NCI-H2227 (cell line): ENCODE data around the gene PMEPA1.

Experiments
- DNase-seq: peaks from one replicate; lab custom pipeline; 2025; ENCODE audit not compliant: unreplicated experiment; lab: John Stamatoyannopoulos, UW

The PMEPA1 gene, protein sequence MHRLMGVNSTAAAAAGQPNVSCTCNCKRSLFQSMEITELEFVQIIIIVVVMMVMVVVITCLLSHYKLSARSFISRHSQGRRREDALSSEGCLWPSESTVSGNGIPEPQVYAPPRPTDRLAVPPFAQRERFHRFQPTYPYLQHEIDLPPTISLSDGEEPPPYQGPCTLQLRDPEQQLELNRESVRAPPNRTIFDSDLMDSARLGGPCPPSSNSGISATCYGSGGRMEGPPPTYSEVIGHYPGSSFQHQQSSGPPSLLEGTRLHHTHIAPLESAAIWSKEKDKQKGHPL

DNA sequence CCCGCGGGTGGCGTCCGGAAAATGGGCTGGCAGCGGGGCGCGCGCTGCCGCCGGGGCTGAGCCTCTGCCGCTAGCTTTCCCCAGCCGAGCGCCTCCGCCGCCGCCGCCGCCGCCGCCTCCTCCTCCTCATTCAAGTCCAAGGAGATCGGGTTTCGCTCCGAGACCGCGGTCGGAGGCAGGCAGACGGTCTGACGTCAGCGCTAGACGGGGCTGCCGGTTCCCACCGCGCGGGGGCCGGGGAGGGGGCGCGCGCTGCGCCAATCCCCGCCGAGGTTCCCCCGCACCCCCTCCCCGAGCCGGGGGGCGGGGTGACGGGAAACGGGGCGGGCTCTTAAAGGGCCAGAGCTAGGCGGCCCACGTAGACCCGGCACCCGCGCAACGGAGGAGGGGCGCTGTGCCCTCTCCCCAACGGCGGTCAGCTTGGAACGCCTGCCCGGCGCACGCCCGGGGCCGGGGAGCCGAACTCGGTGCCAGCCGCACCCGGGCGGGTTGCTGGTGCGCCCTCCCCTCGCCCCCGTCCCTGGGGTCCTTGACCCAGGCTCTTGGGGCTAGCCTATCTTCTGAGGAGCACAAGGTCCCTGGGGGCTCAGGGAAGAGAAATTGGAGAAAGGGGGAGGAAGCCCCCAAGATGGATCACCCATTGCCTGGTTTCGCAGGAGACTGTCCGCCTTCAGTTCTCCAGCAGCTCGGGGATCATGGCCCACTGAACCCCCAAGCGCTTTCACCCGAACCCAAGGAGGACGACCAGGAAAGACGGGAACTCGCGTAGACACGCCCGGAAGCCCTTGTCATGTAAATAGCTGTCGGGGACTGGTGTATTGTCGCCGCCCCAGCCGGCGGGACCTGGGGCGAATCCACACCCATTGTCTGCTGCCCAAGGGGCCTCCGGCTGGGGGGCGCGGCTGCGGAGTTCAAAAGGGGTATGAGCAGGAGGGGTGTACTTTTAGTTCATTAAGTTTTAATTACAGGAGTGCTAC is at the start of gene PMEPA1:
Gene PMEPA1, minus strand, starts transcription at position 193 of the 977 bp plus-strand sequence. CDS start 433 bp downstream, outside the sequence.
- DNase-seq = peak; percentile 90

DNA sequence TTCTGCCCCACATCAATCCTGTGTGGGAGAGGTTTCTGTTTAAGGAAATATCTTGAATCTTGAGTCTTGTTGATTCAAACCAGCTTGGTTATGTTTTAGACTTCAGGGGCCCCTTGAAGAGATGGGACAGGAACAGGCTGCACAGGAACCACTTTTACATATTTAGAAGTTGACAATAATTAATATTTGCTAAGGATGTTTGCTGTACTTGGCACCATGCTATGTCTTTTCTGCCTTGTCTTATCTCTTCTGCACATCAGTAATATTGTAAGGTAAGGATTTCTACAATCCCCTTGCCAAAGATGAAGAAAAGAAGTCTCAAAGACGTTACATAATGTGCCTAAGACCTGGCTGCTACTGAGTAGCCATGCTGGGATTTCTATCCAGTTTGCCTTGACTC is 48.0 kb upstream of the PMEPA1 start:
- DNase-seq = no peak

DNA sequence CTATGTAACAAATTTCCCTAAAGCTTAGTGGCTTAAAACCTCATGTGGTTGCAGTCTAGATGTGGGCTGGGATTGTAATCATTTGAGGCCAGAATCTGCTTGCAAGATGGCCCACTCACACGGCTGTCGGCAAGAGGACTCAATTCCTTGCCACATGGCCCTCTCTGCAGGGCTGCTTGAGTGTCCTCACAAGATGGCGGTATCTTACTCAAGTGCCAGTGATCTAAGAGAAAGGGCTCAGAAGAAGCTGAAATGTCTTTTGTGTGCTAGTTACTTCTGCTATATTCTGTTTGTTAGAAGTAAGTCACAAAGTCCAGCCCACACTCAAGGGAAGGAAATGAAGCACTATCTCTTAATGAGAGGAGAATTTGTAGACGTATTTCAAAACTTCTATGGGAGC is 47.1 kb upstream of the PMEPA1 start:
- DNase-seq = no peak

DNA sequence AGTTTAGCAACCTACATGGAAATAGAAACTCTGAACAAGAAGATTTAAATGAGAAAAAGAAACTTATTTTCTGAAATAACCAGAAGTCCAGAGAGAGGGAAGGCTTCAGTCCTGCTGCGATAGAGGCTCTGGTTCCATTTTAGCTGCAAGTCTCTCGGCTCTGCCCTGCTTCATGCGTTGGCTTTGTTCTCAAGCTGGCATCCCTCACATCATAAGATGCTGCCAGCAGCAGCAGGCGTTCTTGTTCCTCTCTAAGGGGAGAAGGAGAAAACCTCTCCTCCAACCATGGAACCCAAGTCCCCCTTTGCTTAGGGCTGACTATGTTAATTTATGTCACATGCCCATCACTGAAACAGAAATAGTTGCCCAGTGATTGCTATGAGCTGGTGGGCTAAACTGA is 46.4 kb upstream of the PMEPA1 start:
- no peak for DNase-seq

DNA sequence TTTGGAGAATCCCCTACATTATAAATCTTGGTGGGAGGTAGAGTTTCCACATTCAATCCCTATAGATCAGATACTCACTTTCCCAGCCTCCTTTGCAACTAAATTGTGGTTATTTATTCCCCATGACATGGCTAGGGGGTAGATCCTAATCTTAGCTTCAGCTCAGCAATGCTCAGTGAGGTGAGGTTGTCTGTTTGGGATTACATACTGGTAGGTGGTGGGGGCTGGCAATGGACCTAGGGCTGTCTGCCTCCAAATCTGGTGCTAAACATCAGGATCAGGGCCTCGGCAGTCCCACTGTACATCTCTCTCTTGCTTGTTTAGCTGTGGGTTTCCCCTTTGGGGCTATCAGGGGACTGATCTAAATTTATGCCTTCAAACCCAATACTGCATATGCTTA is 45.8 kb upstream of the PMEPA1 start:
- no peak for DNase-seq

DNA sequence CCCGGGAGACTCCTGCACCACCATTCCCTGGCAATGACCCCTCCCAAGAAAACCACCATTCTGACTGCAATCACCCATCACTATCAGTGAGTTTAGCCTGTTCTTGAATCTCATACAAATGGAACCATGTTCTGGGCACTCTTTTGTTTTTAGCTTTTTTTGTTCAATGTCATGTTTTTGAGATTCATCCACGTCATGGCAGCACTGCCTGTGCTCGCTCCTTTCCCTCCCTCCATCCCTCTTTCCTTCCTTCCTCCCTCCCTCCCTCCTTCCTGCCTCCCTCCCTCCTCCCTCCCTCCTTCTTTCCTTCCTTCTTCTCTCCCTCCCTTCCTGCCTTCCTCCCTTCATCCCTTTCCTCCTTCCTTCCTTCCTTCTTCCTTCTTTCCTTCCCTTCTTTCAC is 44.4 kb upstream of the PMEPA1 start:
- DNase-seq = no peak

DNA sequence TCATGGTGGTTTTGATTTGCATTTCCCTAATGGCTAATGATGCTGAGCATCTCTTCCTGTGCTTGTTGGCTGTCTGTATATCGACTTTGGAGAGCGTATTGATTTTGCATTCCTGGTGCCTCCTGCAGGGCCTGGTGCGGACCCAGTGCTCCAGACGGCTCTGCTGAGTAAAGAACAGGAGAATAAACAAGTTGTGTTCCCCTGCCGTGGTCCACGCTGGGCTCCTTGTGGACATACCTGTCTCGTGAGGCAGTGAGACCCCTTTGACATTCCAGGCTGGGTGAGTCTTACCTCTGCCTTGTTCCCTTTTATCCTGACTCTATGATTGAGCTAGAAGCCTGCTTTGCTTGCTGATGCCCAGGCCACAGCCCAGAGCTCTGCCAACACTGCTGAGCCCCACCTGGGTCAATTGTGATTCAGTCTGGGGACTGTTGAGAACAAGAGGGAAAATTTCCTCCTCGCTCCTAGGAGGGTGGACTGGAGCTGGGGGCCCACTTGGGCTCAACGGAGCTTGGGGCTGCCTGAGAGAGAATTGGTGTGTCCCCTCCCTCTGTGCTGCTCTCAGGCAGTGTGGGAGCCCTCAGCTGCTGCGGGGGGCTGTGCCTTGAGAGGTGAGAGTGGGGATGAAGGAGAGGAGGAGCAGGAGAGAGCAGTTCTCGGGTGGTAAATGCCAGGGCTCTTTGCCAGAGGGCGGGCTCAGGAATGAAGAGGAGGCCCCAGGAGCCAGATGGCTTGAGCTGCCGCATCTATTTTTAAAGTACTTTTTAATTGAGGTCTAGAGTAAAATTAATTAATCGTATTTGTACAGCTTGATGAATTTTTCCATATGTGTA is 43.7 kb upstream of the PMEPA1 start:
- DNase-seq = no peak

DNA sequence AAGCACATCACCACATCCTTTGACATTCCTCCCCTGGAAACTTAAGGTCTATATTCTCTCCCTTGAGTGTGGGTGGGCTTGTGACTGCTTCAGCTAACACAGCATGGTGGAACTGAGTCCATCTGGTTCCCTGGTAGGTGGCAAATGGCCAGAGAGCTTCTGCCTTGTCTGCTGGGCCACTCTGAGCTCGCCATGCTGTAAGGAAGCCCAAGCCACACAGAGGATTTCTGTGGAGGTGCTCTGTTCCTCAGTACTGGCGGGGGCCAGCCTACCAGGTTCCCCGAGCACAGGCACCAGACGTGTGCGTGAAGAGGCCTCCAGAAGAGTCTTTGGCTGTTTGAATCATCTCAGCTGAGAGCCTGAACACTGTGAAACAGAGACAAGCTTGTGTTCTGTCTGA is 41.6 kb upstream of the PMEPA1 start:
- no peak for DNase-seq

DNA sequence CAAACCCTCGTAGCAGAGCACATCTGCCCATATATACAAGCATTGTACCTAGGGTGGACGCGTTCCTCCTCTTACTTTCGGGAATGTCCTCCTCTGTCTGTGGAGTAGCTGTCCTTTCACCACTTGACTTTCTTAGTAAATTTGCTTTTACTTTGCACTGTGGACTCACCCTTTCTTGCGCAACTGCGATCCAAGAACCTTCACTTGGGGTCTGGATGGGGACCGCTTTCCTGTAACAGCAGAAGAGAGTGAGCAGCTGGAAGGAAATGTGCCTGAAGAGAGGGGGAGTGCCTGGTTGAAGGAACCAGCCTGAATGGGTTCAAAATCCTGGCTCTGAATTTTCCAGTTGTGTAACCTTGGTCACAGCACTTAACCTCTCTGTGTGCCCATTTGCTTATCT is 40.1 kb upstream of the PMEPA1 start:
- no peak for DNase-seq

DNA sequence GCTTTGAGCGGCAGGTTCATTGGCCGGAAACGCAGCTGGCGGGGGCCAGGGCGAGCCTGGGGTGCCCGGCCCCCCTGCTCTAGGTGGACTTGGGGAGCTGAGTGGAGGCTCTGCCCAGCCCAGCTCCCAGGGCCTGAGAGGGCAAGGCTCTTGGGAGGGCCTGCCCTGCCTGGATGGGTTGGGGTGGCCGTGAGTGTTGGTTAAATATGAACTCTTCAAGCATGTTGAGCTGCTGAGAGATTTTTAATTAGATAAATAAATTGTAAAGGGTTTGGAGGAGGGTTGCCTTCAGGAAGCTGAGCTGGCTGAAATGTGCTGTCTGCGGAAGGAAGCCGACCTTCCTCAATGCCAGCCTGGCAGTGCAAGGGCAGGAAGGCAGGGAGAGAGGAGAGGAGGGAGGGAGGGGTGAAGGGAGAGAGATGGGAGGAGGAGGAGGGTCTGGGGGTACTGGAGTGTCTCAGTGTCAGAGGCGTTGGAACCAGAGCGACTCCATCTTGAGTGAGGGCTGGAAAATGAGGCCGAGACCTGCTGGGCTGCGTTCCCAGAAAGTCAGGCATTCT is 39.4 kb upstream of the PMEPA1 start:
- no peak for DNase-seq

DNA sequence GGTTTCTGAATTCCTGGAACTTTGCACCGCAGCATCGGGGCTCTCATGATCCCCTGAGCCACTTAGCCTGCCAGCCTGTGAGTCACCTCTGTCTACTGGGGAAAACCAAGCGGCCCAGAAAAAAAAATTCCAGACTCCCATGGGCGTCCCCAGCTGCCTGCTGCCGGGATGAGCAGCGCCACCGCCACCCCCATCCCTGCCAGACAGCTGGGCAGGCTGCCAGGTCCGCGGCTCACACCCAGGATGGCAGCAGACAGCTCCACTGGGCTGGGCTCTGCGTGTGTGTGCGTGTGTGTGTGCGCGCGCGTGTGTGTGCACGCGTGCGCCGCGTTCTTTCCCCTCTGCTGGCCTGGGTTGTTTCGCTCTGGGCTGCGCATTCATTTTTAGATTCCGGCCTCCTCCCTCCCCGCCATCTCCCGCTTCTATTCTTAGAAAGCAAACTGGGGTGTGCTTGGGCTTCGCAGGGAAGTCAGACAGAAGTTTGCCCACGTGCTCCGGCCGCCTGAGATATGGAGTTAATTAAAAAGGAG is 38.9 kb upstream of the PMEPA1 start:
- DNase-seq = peak; percentile 55

DNA sequence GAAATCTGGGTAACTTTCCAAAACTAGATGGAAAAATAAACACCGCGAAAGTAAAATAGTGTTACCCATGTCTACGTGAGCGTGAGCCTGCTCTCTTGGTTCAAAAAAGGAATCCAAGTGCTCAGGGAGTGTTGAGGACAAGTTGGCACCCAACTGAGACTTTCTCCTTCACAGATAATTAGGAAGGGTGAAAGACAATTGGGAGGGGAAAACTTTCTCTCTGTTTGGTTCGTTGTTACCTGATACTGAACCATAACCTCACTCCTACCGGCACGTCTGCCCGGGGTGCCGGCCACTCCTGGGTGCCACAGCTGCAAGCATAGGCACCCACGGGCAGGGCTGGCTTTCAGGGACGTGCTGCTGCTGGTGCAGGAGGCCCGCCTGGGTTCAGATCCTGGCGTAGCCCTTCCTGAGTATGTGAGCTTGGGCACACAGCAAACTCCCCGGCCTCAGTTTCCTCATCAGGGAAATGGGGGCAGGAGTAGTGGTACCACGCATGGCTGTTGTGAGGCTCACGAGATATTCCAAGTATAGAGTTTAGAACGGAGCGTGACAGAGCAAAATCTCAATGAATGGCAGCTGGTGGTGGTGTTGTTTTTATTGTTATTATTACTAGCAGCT is 38.2 kb upstream of the PMEPA1 start:
- DNase-seq = no peak

DNA sequence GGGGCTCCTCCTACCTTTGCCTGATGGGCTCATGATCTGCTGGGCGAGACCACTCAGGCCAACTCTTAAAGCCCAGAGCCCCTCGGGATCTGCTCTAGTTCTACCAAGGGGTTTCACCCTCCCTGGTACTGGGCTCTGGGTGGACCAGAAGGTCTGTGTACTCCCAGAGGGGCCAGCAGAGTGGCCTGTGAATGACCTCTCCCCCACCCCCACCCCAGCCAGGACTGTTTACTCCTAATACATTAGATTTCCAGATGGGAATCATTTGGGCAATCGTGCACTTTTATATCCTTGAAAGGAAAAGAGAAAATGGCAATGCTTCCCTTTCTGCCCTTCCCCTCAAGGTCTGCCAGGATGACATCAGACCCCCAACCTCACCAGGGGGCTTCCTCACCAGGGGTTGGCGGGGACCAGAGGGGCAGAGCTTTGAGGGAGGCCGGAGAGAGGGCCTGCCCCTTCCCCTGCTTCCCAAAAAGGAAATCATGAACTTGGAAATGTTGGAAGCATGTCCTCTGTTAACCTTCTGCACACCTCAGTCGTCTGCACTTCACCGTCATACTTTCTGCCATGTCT is 37.1 kb upstream of the PMEPA1 start:
- DNase-seq = no peak

DNA sequence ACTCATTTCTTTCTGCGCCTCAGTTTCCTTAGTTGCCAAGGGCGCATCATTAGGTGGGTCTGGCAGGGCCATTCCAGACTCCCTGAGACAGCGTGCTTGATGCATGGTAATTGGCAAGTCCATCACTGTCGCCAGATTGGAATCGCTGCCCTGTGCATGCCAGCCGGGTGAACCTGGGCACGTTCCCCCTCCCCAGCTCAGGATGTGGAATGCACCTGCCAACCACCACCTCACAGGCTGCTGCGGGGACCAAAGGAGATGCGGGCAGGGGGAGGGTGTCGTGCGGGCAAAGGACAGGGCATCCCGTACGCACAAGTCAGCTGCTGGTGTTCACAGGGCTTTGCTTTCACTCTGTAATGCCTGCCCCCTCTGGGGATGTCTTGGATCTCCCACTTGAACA is 36.4 kb upstream of the PMEPA1 start:
- DNase-seq = no peak

DNA sequence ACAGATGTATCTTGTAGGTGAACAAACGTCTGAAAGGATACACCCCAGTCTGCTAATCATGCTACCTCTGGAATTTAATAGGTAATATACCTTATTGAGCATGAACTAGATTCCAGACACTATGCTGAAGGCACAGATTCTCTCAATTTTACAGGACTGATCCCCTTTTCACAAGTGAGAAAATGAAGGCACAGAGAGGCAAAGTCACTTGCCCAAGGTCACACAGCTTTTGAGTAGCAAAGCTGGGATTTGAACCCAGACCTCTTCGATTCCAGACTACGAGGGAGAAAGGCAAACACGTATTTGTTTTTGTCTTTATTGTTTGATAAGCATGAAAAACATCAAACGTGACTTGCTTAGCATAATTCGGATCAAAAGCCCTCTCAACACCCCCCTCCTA is 34.4 kb upstream of the PMEPA1 start:
- no peak for DNase-seq

DNA sequence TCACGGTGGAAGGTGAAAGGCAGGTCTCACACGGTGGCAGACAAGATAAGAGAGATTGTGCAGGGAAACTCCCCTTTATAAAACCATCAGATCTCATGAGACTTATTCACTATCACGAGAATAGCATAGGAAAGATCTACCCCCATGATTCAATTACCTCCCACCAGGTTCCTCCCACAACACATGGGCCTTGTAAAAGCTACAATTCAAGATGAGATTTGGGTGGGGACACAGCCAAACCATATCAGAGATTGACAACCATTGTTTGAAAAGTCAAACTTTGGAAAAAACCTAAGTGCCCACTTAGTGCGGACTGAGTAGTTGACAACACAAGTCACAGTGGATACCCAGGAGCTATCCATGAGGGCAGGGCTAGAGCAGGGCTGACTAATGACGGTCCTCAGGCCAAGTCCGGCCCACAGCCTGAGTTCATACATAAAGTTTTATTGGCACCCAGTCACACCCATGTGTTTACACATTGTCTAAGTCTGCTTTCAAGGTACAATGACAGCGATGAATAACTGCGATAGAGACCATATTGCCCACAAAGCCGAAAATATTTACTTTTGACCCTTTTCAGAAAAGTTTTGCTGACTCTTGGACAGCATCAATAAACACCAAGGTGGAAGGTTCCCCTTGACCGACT is 33.8 kb upstream of the PMEPA1 start:
- DNase-seq = no peak

DNA sequence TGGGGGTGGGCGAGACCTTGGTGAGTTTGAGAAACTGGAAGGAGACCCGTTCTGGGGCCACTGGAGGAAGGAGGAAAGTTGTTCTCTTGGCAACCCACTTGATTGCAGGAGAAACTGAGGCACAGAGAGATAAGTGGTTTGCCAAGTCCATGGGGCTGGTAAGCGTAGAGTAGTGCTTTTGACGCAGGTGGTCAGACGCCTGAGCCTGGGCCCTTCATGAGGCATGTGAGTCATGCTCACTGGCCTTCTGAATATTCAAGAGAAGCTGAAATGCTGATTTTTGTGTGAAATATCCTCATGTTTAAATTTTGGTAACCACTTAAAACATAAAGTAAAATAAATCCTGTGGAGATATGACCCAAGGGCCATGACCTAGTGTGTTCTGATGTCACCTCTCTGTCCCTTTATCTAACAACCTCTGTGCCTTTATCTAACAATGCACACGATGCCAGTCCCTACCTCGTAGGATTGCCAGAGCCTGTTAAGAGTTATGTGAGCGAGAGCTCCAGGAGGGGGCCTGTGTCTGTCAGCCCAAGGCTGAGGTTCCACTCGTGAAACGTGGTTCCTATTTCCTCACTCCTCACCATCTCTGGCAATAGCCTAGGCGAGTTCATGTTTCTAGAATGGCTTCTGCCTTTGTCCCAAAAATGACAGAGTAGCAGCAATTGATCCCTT is 32.8 kb upstream of the PMEPA1 start:
- no peak for DNase-seq

DNA sequence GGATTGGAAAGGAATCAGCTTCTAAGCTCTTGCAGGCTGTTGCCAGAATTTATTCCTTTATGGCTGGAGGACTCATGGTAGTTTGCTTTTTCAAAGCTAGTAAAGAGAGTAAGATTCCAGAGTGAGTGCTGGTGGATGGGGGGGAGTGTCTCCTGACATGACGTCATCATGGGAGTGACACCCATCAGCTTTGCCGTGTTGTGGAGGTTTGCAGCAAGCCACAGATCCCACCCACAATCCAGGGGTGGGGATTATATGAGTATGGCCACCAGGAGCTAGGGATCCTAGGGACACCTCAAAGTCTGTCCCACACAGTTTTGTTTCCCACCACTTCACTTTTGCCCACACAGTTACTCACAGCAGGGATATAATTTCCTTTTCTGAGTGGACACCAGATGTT is 28.7 kb upstream of the PMEPA1 start:
- no peak for DNase-seq

DNA sequence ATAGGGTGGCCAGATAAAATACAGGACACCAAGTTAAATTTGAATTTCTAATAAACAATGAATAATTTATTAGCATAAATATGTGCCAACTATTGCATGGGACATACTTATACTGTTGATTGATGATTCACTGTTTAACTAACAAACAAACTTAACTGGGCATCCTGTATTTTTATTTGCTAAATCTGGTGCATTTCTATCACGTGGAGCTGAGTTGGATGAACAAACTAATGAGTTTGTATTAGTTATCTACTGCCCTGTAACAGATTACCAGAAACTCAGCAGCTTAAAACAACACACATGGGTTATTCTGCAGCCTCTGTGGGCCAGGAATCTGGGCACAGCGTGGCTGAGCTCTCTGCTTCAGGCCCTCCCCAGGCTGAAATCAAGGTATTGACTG is 28.2 kb upstream of the PMEPA1 start:
- DNase-seq = no peak
